HepG2 (cell line): ENCODE data around the gene CGREF1. TPM values are rescaled to one million over a fixed set of nuclear protein-coding genes. Genes with fewer than 3 reads are reported as not detected.

Source experiments
- ERF ChIP-seq: IDR thresholded peaks from 2 replicates; pipeline ENCODE4 v1.6.1; 2018; ENCODE audit warnings: missing biosample characterization, missing genetic modification reagents
- MAF1 ChIP-seq: sonication (generic); formaldehyde crosslinking; IDR thresholded peaks from 2 replicates; pipeline ENCODE4 v1.5.0; 2020; ENCODE audit warnings: missing genetic modification reagents, borderline replicate concordance
- MEIS1 ChIP-seq: sonication (generic); formaldehyde crosslinking; IDR thresholded peaks from 2 replicates; pipeline ENCODE4 v1.9.0; 2021; ENCODE audit warnings: mild to moderate bottlenecking, missing genetic modification reagents, moderate library complexity, borderline replicate concordance
- MTA1 ChIP-seq: sonication (generic); formaldehyde crosslinking; IDR thresholded peaks from 2 replicates; pipeline ENCODE4 v1.4.0; 2020; ENCODE audit warnings: missing genetic modification reagents, mild to moderate bottlenecking, borderline replicate concordance
- PCBP1 ChIP-seq: fragments of 200-400 bp; formaldehyde crosslinking; IDR thresholded peaks from 2 replicates; pipeline ENCODE4 v1.6.1; 2017; ENCODE audit warnings: mild to moderate bottlenecking, low read depth, low read length, borderline replicate concordance
- SNAPC2 ChIP-seq: sonication (generic); formaldehyde crosslinking; IDR thresholded peaks from 2 replicates; pipeline ENCODE4 v1.8.1; 2022; ENCODE audit warnings: mild to moderate bottlenecking, missing genetic modification reagents
- TCF7 ChIP-seq: sonication (generic); IDR thresholded peaks from 2 replicates; pipeline ENCODE4 v1.6.1; 2016; ENCODE audit warnings: antibody characterized with exemption, low read depth
- ZBTB38 ChIP-seq: sonication (generic); formaldehyde crosslinking; IDR thresholded peaks from 2 replicates; pipeline ENCODE4 v1.5.1; 2020; ENCODE audit warnings: mild to moderate bottlenecking, missing genetic modification reagents
- ZNF124 ChIP-seq: sonication (generic); formaldehyde crosslinking; IDR thresholded peaks from 2 replicates; pipeline ENCODE4 v1.4.0; 2020; ENCODE audit warnings: missing genetic modification reagents
- ZNF224 ChIP-seq: sonication (generic); formaldehyde crosslinking; IDR thresholded peaks from 2 replicates; pipeline ENCODE4 v1.5.0; 2020; ENCODE audit warnings: mild to moderate bottlenecking, missing genetic modification reagents
- ZSCAN21 ChIP-seq: sonication (generic); formaldehyde crosslinking; IDR thresholded peaks from 2 replicates; pipeline ENCODE4 v1.8.0; 2022; ENCODE audit warnings: mild to moderate bottlenecking, missing genetic modification reagents, moderate library complexity, borderline replicate concordance
- ZSCAN25 ChIP-seq: sonication (generic); formaldehyde crosslinking; IDR thresholded peaks from 2 replicates; pipeline ENCODE4 v1.8.0; 2022; ENCODE audit warnings: mild to moderate bottlenecking, missing genetic modification reagents
- ZSCAN9 ChIP-seq: IDR thresholded peaks from 2 replicates; pipeline ENCODE4 v1.6.1; 2016; ENCODE audit warnings: borderline replicate concordance
- polyA plus RNA-seq, 8 experiments: library from polyadenylated mRNA; depleted of rRNA in 3 of 8; stranded (reverse) in 7 of 8; unstranded in 1 of 8; fragments of >200 nt; fragmentation: Illumina TruSeq in 4 of 8; extraction: Trizol in 4 of 8; gene quantifications; 2 replicates each; pipeline versions ENCODE4 v1.2.1 to v1.2.3, GENCODE V29; 2011 to 2016; ENCODE audit warnings: low read depth in 4 of 8, missing spikeins in 1 of 8, mixed read lengths in 1 of 8; ENCODE audit not compliant: insufficient read depth in 1 of 8
- total RNA-seq, 5 experiments: library from RNA; depleted of rRNA; stranded (reverse); fragments of >200 nt; fragmentation: Illumina TruSeq; extraction: Trizol; gene quantifications; 2 replicates each; pipeline ENCODE4 v1.2.3, GENCODE V29; 2016; ENCODE audit warnings: low read depth in 1 of 5
- TF ChIP-seq, protein P1 (sequence below): sonication (generic); formaldehyde crosslinking; IDR thresholded peaks from 2 replicates; pipeline ENCODE4 v1.4.0; 2020; ENCODE audit warnings: missing genetic modification reagents, borderline replicate concordance
- TF ChIP-seq, protein P2 (sequence below): sonication (generic); formaldehyde crosslinking; IDR thresholded peaks from 2 replicates; pipeline ENCODE4 v1.8.1; 2022; ENCODE audit warnings: mild to moderate bottlenecking, missing genetic modification reagents
- TF ChIP-seq, protein P3 (sequence below): IDR thresholded peaks from 2 replicates; pipeline ENCODE4 v1.6.1; 2016; ENCODE audit warnings: mild to moderate bottlenecking
- TF ChIP-seq, protein P4 (sequence below): IDR thresholded peaks from 2 replicates; pipeline ENCODE4 v1.6.1; 2016; ENCODE audit warnings: low read depth, borderline replicate concordance
- TF ChIP-seq, protein P5 (sequence below): sonication (generic); formaldehyde crosslinking; IDR thresholded peaks from 2 replicates; pipeline ENCODE4 v1.8.1; 2023; ENCODE audit warnings: missing genetic modification reagents, inconsistent platforms, borderline replicate concordance

Gene CGREF1
- total and polyA plus RNA-seq, 2 of the 13 experiments (the other 11 are each of a cell fraction or from before 2014, with no cell fraction given), result 13.9 to 23.4 TPM

DNA sequence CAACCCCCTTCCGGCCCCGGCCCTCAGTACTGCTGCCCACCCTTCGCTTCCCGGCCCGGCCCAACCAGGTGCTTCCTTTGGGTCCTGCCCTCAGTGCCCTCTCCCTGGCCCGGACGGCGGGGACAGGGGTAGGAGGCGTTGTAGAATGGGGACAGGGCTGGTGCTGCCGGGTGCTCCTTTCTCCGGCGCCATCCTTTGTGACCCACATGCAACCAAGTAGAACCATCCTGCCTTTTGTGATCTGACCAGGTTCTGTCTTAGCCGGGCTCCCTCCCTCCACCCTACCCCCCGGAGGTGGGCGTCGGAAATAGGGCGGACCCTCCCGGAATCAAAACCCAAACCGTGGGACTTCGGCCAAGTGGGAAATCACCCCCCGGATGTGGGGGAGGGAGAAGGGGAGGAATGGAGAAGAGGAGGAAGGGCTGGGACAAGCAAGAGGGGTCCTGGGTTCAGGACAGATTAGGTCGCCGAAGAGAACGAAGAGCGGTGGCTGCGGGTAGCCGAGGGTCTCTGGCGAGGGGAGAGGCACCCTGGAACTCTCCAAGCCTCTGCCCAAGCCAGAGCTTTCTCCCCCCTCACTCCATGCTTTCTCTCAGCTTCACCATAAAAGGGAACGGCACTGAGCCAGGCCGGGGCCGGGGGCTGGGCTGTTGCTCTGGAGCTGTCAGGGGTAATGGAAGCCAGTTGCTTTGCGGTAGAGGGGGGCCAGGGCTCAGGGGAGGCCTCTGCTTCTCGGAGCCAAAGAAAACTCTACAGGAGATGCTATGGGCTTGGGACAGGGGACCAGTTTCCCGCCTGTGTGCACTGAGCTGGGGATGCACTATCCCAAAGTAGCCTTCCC is 46.7 kb downstream of the CGREF1 start (continued):
- TF ChIP-seq, protein P1, sequence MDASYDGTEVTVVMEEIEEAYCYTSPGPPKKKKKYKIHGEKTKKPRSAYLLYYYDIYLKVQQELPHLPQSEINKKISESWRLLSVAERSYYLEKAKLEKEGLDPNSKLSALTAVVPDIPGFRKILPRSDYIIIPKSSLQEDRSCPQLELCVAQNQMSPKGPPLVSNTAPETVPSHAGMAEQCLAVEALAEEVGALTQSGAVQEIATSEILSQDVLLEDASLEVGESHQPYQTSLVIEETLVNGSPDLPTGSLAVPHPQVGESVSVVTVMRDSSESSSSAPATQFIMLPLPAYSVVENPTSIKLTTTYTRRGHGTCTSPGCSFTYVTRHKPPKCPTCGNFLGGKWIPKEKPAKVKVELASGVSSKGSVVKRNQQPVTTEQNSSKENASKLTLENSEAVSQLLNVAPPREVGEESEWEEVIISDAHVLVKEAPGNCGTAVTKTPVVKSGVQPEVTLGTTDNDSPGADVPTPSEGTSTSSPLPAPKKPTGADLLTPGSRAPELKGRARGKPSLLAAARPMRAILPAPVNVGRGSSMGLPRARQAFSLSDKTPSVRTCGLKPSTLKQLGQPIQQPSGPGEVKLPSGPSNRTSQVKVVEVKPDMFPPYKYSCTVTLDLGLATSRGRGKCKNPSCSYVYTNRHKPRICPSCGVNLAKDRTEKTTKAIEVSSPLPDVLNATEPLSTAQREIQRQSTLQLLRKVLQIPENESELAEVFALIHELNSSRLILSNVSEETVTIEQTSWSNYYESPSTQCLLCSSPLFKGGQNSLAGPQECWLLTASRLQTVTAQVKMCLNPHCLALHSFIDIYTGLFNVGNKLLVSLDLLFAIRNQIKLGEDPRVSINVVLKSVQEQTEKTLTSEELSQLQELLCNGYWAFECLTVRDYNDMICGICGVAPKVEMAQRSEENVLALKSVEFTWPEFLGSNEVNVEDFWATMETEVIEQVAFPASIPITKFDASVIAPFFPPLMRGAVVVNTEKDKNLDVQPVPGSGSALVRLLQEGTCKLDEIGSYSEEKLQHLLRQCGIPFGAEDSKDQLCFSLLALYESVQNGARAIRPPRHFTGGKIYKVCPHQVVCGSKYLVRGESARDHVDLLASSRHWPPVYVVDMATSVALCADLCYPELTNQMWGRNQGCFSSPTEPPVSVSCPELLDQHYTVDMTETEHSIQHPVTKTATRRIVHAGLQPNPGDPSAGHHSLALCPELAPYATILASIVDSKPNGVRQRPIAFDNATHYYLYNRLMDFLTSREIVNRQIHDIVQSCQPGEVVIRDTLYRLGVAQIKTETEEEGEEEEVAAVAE (CRISPR knock-in tag), result no peak
- TF ChIP-seq, protein P2, sequence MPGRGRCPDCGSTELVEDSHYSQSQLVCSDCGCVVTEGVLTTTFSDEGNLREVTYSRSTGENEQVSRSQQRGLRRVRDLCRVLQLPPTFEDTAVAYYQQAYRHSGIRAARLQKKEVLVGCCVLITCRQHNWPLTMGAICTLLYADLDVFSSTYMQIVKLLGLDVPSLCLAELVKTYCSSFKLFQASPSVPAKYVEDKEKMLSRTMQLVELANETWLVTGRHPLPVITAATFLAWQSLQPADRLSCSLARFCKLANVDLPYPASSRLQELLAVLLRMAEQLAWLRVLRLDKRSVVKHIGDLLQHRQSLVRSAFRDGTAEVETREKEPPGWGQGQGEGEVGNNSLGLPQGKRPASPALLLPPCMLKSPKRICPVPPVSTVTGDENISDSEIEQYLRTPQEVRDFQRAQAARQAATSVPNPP, result 0 out of 2 replicates have a peak, but pooled peaks have one; percentile 8
- TF ChIP-seq ZSCAN21 (CRISPR knock-in tag), result no peak
- TF ChIP-seq, protein P3, sequence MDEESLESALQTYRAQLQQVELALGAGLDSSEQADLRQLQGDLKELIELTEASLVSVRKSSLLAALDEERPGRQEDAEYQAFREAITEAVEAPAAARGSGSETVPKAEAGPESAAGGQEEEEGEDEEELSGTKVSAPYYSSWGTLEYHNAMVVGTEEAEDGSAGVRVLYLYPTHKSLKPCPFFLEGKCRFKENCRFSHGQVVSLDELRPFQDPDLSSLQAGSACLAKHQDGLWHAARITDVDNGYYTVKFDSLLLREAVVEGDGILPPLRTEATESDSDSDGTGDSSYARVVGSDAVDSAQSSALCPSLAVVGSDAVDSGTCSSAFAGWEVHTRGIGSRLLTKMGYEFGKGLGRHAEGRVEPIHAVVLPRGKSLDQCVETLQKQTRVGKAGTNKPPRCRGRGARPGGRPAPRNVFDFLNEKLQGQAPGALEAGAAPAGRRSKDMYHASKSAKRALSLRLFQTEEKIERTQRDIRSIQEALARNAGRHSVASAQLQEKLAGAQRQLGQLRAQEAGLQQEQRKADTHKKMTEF, result 0 out of 2 replicates have a peak, but pooled peaks have one; percentile 10
- TF ChIP-seq, protein P4, sequence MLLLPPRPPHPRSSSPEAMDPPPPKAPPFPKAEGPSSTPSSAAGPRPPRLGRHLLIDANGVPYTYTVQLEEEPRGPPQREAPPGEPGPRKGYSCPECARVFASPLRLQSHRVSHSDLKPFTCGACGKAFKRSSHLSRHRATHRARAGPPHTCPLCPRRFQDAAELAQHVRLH (CRISPR knock-in tag), result peak; percentile 13; the same call in 1 of the 2 replicates
- TF ChIP-seq TCF7, result no peak
- TF ChIP-seq ZSCAN9, result 0 out of 2 replicates have a peak, but pooled peaks have one; percentile 12
- peak; percentile 70; the same call in 1 of the 2 replicates for TF ChIP-seq PCBP1
- TF ChIP-seq, protein P5, sequence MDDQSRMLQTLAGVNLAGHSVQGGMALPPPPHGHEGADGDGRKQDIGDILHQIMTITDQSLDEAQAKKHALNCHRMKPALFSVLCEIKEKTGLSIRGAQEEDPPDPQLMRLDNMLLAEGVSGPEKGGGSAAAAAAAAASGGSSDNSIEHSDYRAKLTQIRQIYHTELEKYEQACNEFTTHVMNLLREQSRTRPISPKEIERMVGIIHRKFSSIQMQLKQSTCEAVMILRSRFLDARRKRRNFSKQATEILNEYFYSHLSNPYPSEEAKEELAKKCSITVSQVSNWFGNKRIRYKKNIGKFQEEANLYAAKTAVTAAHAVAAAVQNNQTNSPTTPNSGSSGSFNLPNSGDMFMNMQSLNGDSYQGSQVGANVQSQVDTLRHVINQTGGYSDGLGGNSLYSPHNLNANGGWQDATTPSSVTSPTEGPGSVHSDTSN (CRISPR knock-in tag), result no peak
- 0 out of 2 replicates have a peak, but pooled peaks have one; percentile 3 for TF ChIP-seq SNAPC2
- TF ChIP-seq ERF (CRISPR knock-in tag), result no peak
- TF ChIP-seq ZSCAN25 (CRISPR knock-in tag), result 0 out of 2 replicates have a peak, but pooled peaks have one; percentile 49
- TF ChIP-seq ZNF124 (CRISPR knock-in tag), result no peak
- 0 out of 2 replicates have a peak, but pooled peaks have one; percentile 2 for TF ChIP-seq ZNF224 (CRISPR knock-in tag)
- no peak for TF ChIP-seq ZBTB38 (CRISPR knock-in tag)
- TF ChIP-seq MEIS1 (CRISPR knock-in tag), result peak; percentile 53; the same call in 1 of the 2 replicates
- TF ChIP-seq MAF1 (CRISPR knock-in tag), result peak; percentile 52; the same call in 1 of the 2 replicates
- peak; percentile 0; the same call in 1 of the 2 replicates for TF ChIP-seq MTA1 (CRISPR knock-in tag)
